Heart left ventricle (tissue), 16 donors: ENCODE results near the gene IQGAP2. TPM values are rescaled to one million over a fixed set of nuclear protein-coding genes. Genes with fewer than 3 reads are reported as not detected.

Experiments used
- ATAC-seq, 4 donors: fragments of 200-7000 bp; cut with Tn5 transposase; one replicate each; pipeline ENCODE4 v1.9.1; 2020 to 2022; ENCODE audit warnings: moderate library complexity in 4 of 4, mild to moderate bottlenecking in 3 of 4, moderate number of reproducible peaks in 1 of 4
- DNase-seq, 5 donors: peaks; one replicate each; pipeline ENCODE4 v3.0.0-alpha.2; 2020
- H3K27ac ChIP-seq, 12 donors: fragments of 200-600 bp; sonication (generic) in 4 of 12; one replicate each; pipeline versions ENCODE4 v1.5.0 to v1.8.0; 2016 to 2022; ENCODE audit warnings: mild to moderate bottlenecking in 2 of 12
- H3K27me3 ChIP-seq, 9 donors: fragments of 200-600 bp; sonication (generic) in 2 of 9; one replicate each; pipeline versions ENCODE4 v1.5.1 to v1.8.0; 2016 to 2022; ENCODE audit warnings: mild to moderate bottlenecking in 3 of 9
- H3K36me3 ChIP-seq, 9 donors: fragments of 200-600 bp; sonication (generic) in 2 of 9; one replicate each; pipeline versions ENCODE4 v1.5.0 to v1.8.0; 2018 to 2022; ENCODE audit warnings: mild to moderate bottlenecking in 2 of 9
- H3K4me1 ChIP-seq, 12 donors: fragments of 200-600 bp; sonication (generic) in 4 of 12; one replicate each; pipeline versions ENCODE4 v1.5.0 to v1.8.0; 2016 to 2022; ENCODE audit warnings: mild to moderate bottlenecking in 3 of 12
- H3K4me3 ChIP-seq, 12 donors: fragments of 200-600 bp; sonication (generic) in 4 of 12; one replicate each; pipeline versions ENCODE4 v1.5.0 to v1.8.0; 2017 to 2022; ENCODE audit warnings: mild to moderate bottlenecking in 9 of 12, moderate library complexity in 4 of 12
- H3K9me3 ChIP-seq, 12 donors: fragments of 200-600 bp; sonication (generic) in 4 of 12; one replicate each; pipeline versions ENCODE4 v1.5.0 to v1.8.0; 2016 to 2022; ENCODE audit warnings: mild to moderate bottlenecking in 1 of 12
- POLR2A ChIP-seq, 2 donors: fragments of 450-650 bp; IDR thresholded peaks; one replicate each; pipeline ENCODE4 v1.6.1; 2017; ENCODE audit warnings: antibody characterized with exemption in 2 of 2, mild to moderate bottlenecking in 2 of 2, moderate library complexity in 2 of 2
- WGBS, 4 donors: extraction: QIAGEN DNeasy Blood & Tissue Kit in 2 of 4; methylation state at CpG; one replicate each; pipeline versions ENCODE4 v1.1.5 to v1.1.7; 2013 to 2018; 5-methylcytosine and 5-hydroxymethylcytosine counted together
- intact Hi-C, 10 donors: fragments of 100-400 bp; cut with DNase I; formaldehyde crosslinking; loops; one replicate each; pipeline versions ENCODE4 v1.11.1 to v1.14.2; 2022
- polyA plus RNA-seq, 2 donors: library from polyadenylated mRNA; stranded (reverse); fragments of 200-250 nt; gene quantifications; one replicate each; pipeline ENCODE4 v1.2.3, GENCODE V29; 2013
- total RNA-seq, 9 donors: library from RNA; depleted of rRNA in 2 of 9; stranded (reverse); fragments of >200 nt in 2 of 9; fragmentation: NEBNext Ultra II Directional in 3 of 9; extraction: Animal tissue kit (Norgen Biotek cat#: 25700) in 3 of 9; gene quantifications; one replicate each; pipeline versions ENCODE4 v1.1.0 to v1.2.4, GENCODE V29; 2016 to 2023
- TF ChIP-seq, protein P1 (sequence below), 12 donors: fragments of 200-600 bp; sonication (generic) in 4 of 12; IDR thresholded peaks; one replicate each; pipeline versions ENCODE4 v1.5.0 to v1.8.0; 2018 to 2022; ENCODE audit warnings: antibody characterized with exemption in 12 of 12, mild to moderate bottlenecking in 5 of 12
- donor health status: ischemic (EF 13 %, LVEDD 7.1; RV severe dilation, severe dysfunction).
- donor health status: healthy with polysubstance abuse.
- donor health status: DM: no; HTN: yes; CAD: no.
- donor health status: DM: no; HTN: no; CAD: no.
- donor health status: ischemic (EF 25% LVEDD 6.9; RV normal size, moderate dysfunction).
- donor health status: ischemic (EF 25% LVEDD 5.7; RV mildly dilated, moderate dysfunction).
- donor health status: healthy.
- donor health status: DM: yes; HTN: yes; CAD: no.
- donor health status: ischemic (EF 35%, LVEDD 5.7; RV mildly dilated, moderate dysfunction).
- donor health status: nonischemic (EF 11% LVEDD 7.7; RV severe dilation, severe dysfunction).
- donor health status: DM: yes; HTN: yes; CAD: no.
- donor health status: PGD.
- donor health status: ischemic (EF 29% LVEDD 5.4; RV normal size, mild dysfunction).
- donor health status: nonischemic (EF 23%, LVEDD 6.1; RV moderate dilation, normal function).

Gene IQGAP2
- total and polyA plus RNA-seq, 11 donors, result 1.7 to 35.4 (median 6.1) TPM

- TF ChIP-seq, protein P1, sequence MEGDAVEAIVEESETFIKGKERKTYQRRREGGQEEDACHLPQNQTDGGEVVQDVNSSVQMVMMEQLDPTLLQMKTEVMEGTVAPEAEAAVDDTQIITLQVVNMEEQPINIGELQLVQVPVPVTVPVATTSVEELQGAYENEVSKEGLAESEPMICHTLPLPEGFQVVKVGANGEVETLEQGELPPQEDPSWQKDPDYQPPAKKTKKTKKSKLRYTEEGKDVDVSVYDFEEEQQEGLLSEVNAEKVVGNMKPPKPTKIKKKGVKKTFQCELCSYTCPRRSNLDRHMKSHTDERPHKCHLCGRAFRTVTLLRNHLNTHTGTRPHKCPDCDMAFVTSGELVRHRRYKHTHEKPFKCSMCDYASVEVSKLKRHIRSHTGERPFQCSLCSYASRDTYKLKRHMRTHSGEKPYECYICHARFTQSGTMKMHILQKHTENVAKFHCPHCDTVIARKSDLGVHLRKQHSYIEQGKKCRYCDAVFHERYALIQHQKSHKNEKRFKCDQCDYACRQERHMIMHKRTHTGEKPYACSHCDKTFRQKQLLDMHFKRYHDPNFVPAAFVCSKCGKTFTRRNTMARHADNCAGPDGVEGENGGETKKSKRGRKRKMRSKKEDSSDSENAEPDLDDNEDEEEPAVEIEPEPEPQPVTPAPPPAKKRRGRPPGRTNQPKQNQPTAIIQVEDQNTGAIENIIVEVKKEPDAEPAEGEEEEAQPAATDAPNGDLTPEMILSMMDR (IDR thresholded peaks at IDR 0.05), result no peak
- TF ChIP-seq POLR2A (IDR thresholded peaks at IDR 0.05), result no peak
- H3K27ac ChIP-seq, result peak overlapping the region in 5 of 12 donors; percentile 5 to 84 (median 64)
- H3K4me3 ChIP-seq, result no peak overlapping the region
- DNase-seq, result no peak
- H3K4me1 ChIP-seq, result peaks cover 0 to 42% (median 20%) of the 10 kb centered on the region in 12 donors
- H3K36me3 ChIP-seq, result peaks cover 0 to 21% (median 0%) of the 10 kb centered on the region in 9 donors
- peak in 1 of 4 donors; percentile 12 for ATAC-seq
- intact Hi-C loops, result no loop called here
- no peaks in the 10 kb centered on the region for H3K9me3 ChIP-seq
- H3K27me3 ChIP-seq, result no peaks in the 10 kb centered on the region
- 82 to 90% (median 88%) methylated on average over 3 of the region's 3 CpGs for WGBS, 4 donors
Measured at GRCh38 chr5:76689321-76690036, 286.4 kb downstream of the IQGAP2 start.

- 82 to 93% (median 88%) methylated on average over 3 of the region's 3 CpGs for WGBS, 4 donors
- no peak for DNase-seq
- intact Hi-C loops, result no loop called here
- H3K36me3 ChIP-seq, result peaks cover 0 to 21% (median 0%) of the 10 kb centered on the region in 9 donors
- no peak for ATAC-seq
- no peak overlapping the region for H3K4me3 ChIP-seq
- H3K4me1 ChIP-seq, result peaks cover 0 to 36% (median 19%) of the 10 kb centered on the region in 12 donors
- TF ChIP-seq, protein P1 (IDR thresholded peaks at IDR 0.05), result no peak
- TF ChIP-seq POLR2A (IDR thresholded peaks at IDR 0.05), result no peak
- H3K27me3 ChIP-seq, result no peaks in the 10 kb centered on the region
- no peaks in the 10 kb centered on the region for H3K9me3 ChIP-seq
- peak overlapping the region in 6 of 12 donors; percentile 35 to 84 (median 63) for H3K27ac ChIP-seq
Measured at GRCh38 chr5:76690037-76690679, 287.1 kb downstream of the IQGAP2 start.

DNA sequence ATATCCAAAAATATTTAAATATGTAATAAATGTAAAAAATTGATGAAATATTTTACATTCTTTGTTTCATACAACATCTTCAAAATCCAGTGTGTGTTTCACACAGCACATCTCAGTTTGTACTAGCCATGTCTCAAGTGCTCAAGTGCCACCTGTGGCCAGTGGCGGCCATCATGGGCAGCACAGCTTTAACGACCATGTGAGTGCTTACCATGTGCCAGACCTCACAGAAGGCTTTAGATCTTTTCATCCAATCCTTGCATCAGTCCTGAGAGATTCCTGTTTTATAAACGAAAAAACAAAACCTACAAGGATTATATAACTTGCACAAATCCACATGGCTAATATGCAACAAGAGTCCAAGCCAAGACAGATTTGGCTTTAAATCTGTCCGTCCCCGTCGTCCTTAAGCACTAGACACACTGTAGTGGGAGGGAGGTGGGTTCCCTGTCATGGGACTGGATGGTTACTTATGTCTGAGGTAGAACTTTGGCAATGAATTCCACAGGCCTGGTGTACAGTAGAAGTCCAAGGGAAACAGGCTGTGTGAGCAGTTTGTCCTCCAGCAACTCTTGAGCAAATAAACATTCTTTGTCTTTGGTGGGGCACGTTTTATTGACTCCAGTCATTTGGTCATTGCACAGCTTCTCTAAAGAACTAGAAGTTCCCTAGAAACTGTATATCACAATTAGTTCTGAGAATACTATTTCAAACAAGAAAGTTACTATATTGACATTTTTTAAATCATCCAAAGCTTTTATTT, 287.8 kb downstream of the IQGAP2 start:
- TF ChIP-seq, protein P1 (IDR thresholded peaks at IDR 0.05), result no peak
- no peak for TF ChIP-seq POLR2A (IDR thresholded peaks at IDR 0.05)
- Histone ChIP-seq H3K36me3 (peaks cover 0 to 28% (median 0%) of the 10 kb centered on the region in 9 donors), H3K9me3 (no peaks in the 10 kb centered on the region), H3K4me3 (no peak overlapping the region), H3K27me3 (no peaks in the 10 kb centered on the region), H3K4me1 (peaks cover 0 to 34% (median 19%) of the 10 kb centered on the region in 12 donors), H3K27ac (peak overlapping the region; percentile 3 to 84 (median 54))
- ATAC-seq (peak; percentile 33 to 83 (median 69)), DNase-seq (peak in 1 of 5 donors; percentile 10)
- intact Hi-C loops, result no loop called here
- WGBS, 4 donors, result 58 to 68% (median 62%) methylated on average over 7 of the region's 7 CpGs
